GM18499 (cell line): Measurements from ENCODE around the gene PDXDC1.
A peak's percentile ranks its signal among the peaks of the same experiment; 100 is the strongest.
"Not testable (repeated sequence)": the region's sequence is repeated elsewhere in the genome, so short reads cannot be mapped to it uniquely, and the experiment has no call there.

ENCODE experiments used
- ATAC-seq: cut with Tn5 transposase; IDR thresholded peaks from one replicate; pipeline ENCODE4 v1.9.1; 2021; ENCODE audit warnings: moderate number of reproducible peaks; ENCODE audit not compliant: insufficient read depth, unreplicated experiment

PDXDC1 gene

GRCh38 chr16:15005357-15006132 is 30.7 kb downstream of the PDXDC1 start:
- not testable (repeated sequence) for ATAC-seq

GRCh38 chr16:15008647-15009046 is 33.8 kb downstream of the PDXDC1 start:
- ATAC-seq: not testable (repeated sequence)

- not testable (repeated sequence) for ATAC-seq
Measured at GRCh38 chr16:15012941-15013340, 38.1 kb downstream of the PDXDC1 start.

- not testable (repeated sequence) for ATAC-seq
Measured at GRCh38 chr16:15015671-15016070, 40.8 kb downstream of the PDXDC1 start.

- ATAC-seq: not testable (repeated sequence)
Measured at GRCh38 chr16:15016354-15016753, 41.5 kb downstream of the PDXDC1 start.

GRCh38 chr16:15016951-15017580 is 42.2 kb downstream of the PDXDC1 start:
- ATAC-seq: not testable (repeated sequence)

- not testable (repeated sequence) for ATAC-seq
Measured at GRCh38 chr16:15021429-15021828, 46.6 kb downstream of the PDXDC1 start.

GRCh38 chr16:15022194-15022593 is 47.4 kb downstream of the PDXDC1 start:
- ATAC-seq: peak; percentile 69

- not testable (repeated sequence) for ATAC-seq
Measured at GRCh38 chr16:15023381-15024077, 48.7 kb downstream of the PDXDC1 start.

- ATAC-seq: not testable (repeated sequence)
Measured at GRCh38 chr16:15024858-15025199, 50.0 kb downstream of the PDXDC1 start.

- not testable (repeated sequence) for ATAC-seq
Measured at GRCh38 chr16:15025234-15025951, 50.6 kb downstream of the PDXDC1 start.

GRCh38 chr16:15027051-15027450 is 52.2 kb downstream of the PDXDC1 start:
- ATAC-seq: not testable (repeated sequence)

- ATAC-seq: not testable (repeated sequence)
Measured at GRCh38 chr16:15027503-15028344, 52.9 kb downstream of the PDXDC1 start.

- ATAC-seq: not testable (repeated sequence)
Measured at GRCh38 chr16:15028345-15028715, 53.5 kb downstream of the PDXDC1 start.

- ATAC-seq: not testable (repeated sequence)
Measured at GRCh38 chr16:15028801-15029698, 54.2 kb downstream of the PDXDC1 start.

- ATAC-seq: not testable (repeated sequence)
Measured at GRCh38 chr16:15029749-15030148, 54.9 kb downstream of the PDXDC1 start.

GRCh38 chr16:15031179-15031578 is 56.4 kb downstream of the PDXDC1 start:
- no peak for ATAC-seq

GRCh38 chr16:15031586-15031985 is 56.8 kb downstream of the PDXDC1 start:
- ATAC-seq: no peak
